Neural cell (in vitro differentiated cells): ENCODE measurements around the gene C2CD3. TPM values are rescaled to one million over a fixed set of nuclear protein-coding genes. Genes with fewer than 3 reads are reported as not detected.

Source experiments
- H2AFZ ChIP-seq: fragments of 200-600, 300-800 bp; sonication (generic), shearing (Covaris generic); 2 replicates; pipeline ENCODE4 v1.6.0; 2014; ENCODE audit warnings: low read depth, mild to moderate bottlenecking, antibody characterized with exemption, low read length, moderate library complexity
- H3F3A ChIP-seq: fragments of 200-600 bp; shearing (Covaris generic); 2 replicates; pipeline ENCODE4 v1.6.1; 2016; ENCODE audit warnings: mild to moderate bottlenecking, moderate library complexity, mixed read lengths, antibody characterized with exemption, low read length; ENCODE audit not compliant: insufficient read depth, poor library complexity, severe bottlenecking
- H3K27ac ChIP-seq: fragments of 200-600, 300-800 bp; sonication (generic), shearing (Covaris generic); 2 replicates; pipeline ENCODE4 v1.5.1; 2014; ENCODE audit warnings: mild to moderate bottlenecking, low read length, moderate library complexity
- H3K27me3 ChIP-seq: fragments of 300-800, 200-600 bp; sonication (generic), shearing (Covaris generic); 2 replicates; pipeline ENCODE4 v1.6.0; 2014; ENCODE audit warnings: mild to moderate bottlenecking, low read depth, low read length, moderate library complexity; ENCODE audit not compliant: insufficient read depth
- H3K36me3 ChIP-seq: fragments of 300-800, 200-600 bp; sonication (generic), shearing (Covaris generic); 2 replicates; pipeline ENCODE4 v1.5.1; 2014; ENCODE audit warnings: mild to moderate bottlenecking, antibody characterized with exemption, low read length, moderate library complexity; ENCODE audit not compliant: insufficient read depth
- H3K4me2 ChIP-seq: fragments of 300-800, 200-600 bp; sonication (generic), shearing (Covaris generic); 2 replicates; pipeline ENCODE4 v1.6.0; 2014; ENCODE audit warnings: mild to moderate bottlenecking, low read length
- H3K4me3 ChIP-seq: fragments of 300-800, 200-600 bp; sonication (generic), shearing (Covaris generic); 2 replicates; pipeline ENCODE4 v1.5.1; 2014; ENCODE audit warnings: mild to moderate bottlenecking, low read length, moderate library complexity
- H3K79me2 ChIP-seq: fragments of 200-600 bp; shearing (Covaris generic); replicated peaks from 2 replicates; pipeline ENCODE4 v1.6.0; 2014; ENCODE audit warnings: mild to moderate bottlenecking, low read length, moderate library complexity; ENCODE audit not compliant: insufficient read depth
- H3K9ac ChIP-seq: fragments of 300-800, 200-600 bp; sonication (generic), shearing (Covaris generic); 2 replicates; pipeline ENCODE4 v1.6.1; 2016; ENCODE audit warnings: mild to moderate bottlenecking, low read length, mixed read lengths
- H3K9me2 ChIP-seq: fragments of 200-600 bp; shearing (Covaris generic); 2 replicates; pipeline ENCODE4 v1.6.1; 2016; ENCODE audit warnings: mild to moderate bottlenecking, low read length, mixed read lengths; ENCODE audit not compliant: insufficient read depth
- H3K9me3 ChIP-seq: fragments of 200-600, 300-800 bp; sonication (generic), shearing (Covaris generic); 2 replicates; pipeline ENCODE4 v1.6.1; 2016; ENCODE audit warnings: mild to moderate bottlenecking, mixed run types, low read length, moderate library complexity, mixed read lengths
- H4K20me1 ChIP-seq: fragments of 200-600 bp; shearing (Covaris generic); 2 replicates; pipeline ENCODE4 v1.6.1; 2016; ENCODE audit warnings: mild to moderate bottlenecking, mixed run types; ENCODE audit not compliant: insufficient read depth
- EP300 ChIP-seq: fragments of 450-650 bp; conservative IDR thresholded peaks from 2 replicates; pipeline ENCODE4 v1.6.1; 2014; ENCODE audit warnings: antibody characterized with exemption, mild to moderate bottlenecking, moderate library complexity; ENCODE audit not compliant: poor library complexity, severe bottlenecking
- EZH2 ChIP-seq: fragments of 200-600, 300-800 bp; shearing (Covaris generic), sonication (generic); IDR thresholded peaks from 2 replicates; pipeline ENCODE4 v1.6.1; 2014; ENCODE audit warnings: antibody characterized with exemption, low read length, borderline replicate concordance, mild to moderate bottlenecking; ENCODE audit not compliant: insufficient read depth, poor library complexity, severe bottlenecking
- MXI1 ChIP-seq: fragments of 450-650 bp; conservative IDR thresholded peaks from 2 replicates; pipeline ENCODE4 v1.6.1; 2014; ENCODE audit warnings: antibody characterized with exemption, mild to moderate bottlenecking; ENCODE audit not compliant: poor library complexity, severe bottlenecking
- POLR2AphosphoS5 ChIP-seq: IDR thresholded peaks from 2 replicates; pipeline ENCODE4 v1.6.1; 2012
- RAD21 ChIP-seq: fragments of 450-650 bp; conservative IDR thresholded peaks from 2 replicates; pipeline ENCODE4 v1.6.1; 2014; ENCODE audit warnings: antibody characterized with exemption, mild to moderate bottlenecking, moderate library complexity
- SMC3 ChIP-seq: fragments of 450-650 bp; conservative IDR thresholded peaks from 2 replicates; pipeline ENCODE4 v1.6.1; 2014; ENCODE audit warnings: antibody characterized with exemption, mild to moderate bottlenecking, moderate library complexity; ENCODE audit not compliant: poor library complexity
- TAF1 ChIP-seq: IDR thresholded peaks from 2 replicates; pipeline ENCODE4 v1.6.1; 2012; ENCODE audit warnings: low read depth
- polyA plus RNA-seq: library from polyadenylated mRNA; depleted of rRNA; stranded (reverse); fragments of >200 nt; gene quantifications from 2 replicates; pipeline ENCODE4 v1.2.3, GENCODE V29; 2014
- TF ChIP-seq, protein P1 (sequence below): fragments of 450-650 bp; IDR thresholded peaks from 2 replicates; pipeline ENCODE4 v1.5.1; 2014; ENCODE audit warnings: antibody characterized with exemption, mild to moderate bottlenecking, moderate library complexity; ENCODE audit not compliant: poor library complexity, severe bottlenecking
- TF ChIP-seq, protein P2 (sequence below): IDR thresholded peaks from 2 replicates; pipeline ENCODE4 v1.6.1; 2012; ENCODE audit warnings: borderline replicate concordance

C2CD3 gene
- polyA plus RNA-seq, 1 donor from 2014 or later = 13.2 TPM

DNA sequence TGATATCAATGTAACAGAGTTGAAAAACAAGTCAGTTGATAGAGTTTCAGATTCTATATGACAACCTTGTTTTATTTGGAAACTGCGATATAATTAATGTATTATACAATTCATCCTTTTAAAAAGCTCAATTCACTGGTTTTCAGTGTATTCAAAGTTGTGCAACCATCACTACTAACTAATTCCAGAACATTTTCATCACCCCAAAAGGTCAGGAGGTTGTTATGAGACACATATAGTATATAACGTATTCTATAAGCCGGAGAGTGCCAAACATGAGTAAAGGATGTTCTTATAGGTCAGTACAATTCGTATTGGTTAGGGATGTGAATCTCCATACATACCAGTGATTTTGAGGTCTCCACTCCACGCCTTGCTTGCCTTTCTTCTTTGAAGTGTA lies 121.8 kb downstream of the C2CD3 start:
- Histone ChIP-seq H2AFZ (no peak overlapping the region), H3K9ac (no peak overlapping the region), H3K36me3 (no peaks in the 10 kb centered on the region), H3K79me2 (no peaks in the 10 kb centered on the region), H4K20me1 (no peaks in the 10 kb centered on the region), H3K9me3 (no peaks in the 10 kb centered on the region), H3K27ac (no peak overlapping the region), H3K4me3 (no peak overlapping the region), H3K4me2 (no peak overlapping the region), H3F3A (no peaks in the 10 kb centered on the region), H3K9me2 (no peaks in the 10 kb centered on the region), H3K27me3 (no peaks in the 10 kb centered on the region)
- TF ChIP-seq EZH2 = no peak
- TF ChIP-seq RAD21 = no peak
- TF ChIP-seq, protein P1, sequence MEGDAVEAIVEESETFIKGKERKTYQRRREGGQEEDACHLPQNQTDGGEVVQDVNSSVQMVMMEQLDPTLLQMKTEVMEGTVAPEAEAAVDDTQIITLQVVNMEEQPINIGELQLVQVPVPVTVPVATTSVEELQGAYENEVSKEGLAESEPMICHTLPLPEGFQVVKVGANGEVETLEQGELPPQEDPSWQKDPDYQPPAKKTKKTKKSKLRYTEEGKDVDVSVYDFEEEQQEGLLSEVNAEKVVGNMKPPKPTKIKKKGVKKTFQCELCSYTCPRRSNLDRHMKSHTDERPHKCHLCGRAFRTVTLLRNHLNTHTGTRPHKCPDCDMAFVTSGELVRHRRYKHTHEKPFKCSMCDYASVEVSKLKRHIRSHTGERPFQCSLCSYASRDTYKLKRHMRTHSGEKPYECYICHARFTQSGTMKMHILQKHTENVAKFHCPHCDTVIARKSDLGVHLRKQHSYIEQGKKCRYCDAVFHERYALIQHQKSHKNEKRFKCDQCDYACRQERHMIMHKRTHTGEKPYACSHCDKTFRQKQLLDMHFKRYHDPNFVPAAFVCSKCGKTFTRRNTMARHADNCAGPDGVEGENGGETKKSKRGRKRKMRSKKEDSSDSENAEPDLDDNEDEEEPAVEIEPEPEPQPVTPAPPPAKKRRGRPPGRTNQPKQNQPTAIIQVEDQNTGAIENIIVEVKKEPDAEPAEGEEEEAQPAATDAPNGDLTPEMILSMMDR = no peak
- no peak for TF ChIP-seq POLR2AphosphoS5
- TF ChIP-seq MXI1 = no peak
- no peak for TF ChIP-seq EP300
- no peak for TF ChIP-seq TAF1
- no peak for TF ChIP-seq SMC3
- TF ChIP-seq, protein P2, sequence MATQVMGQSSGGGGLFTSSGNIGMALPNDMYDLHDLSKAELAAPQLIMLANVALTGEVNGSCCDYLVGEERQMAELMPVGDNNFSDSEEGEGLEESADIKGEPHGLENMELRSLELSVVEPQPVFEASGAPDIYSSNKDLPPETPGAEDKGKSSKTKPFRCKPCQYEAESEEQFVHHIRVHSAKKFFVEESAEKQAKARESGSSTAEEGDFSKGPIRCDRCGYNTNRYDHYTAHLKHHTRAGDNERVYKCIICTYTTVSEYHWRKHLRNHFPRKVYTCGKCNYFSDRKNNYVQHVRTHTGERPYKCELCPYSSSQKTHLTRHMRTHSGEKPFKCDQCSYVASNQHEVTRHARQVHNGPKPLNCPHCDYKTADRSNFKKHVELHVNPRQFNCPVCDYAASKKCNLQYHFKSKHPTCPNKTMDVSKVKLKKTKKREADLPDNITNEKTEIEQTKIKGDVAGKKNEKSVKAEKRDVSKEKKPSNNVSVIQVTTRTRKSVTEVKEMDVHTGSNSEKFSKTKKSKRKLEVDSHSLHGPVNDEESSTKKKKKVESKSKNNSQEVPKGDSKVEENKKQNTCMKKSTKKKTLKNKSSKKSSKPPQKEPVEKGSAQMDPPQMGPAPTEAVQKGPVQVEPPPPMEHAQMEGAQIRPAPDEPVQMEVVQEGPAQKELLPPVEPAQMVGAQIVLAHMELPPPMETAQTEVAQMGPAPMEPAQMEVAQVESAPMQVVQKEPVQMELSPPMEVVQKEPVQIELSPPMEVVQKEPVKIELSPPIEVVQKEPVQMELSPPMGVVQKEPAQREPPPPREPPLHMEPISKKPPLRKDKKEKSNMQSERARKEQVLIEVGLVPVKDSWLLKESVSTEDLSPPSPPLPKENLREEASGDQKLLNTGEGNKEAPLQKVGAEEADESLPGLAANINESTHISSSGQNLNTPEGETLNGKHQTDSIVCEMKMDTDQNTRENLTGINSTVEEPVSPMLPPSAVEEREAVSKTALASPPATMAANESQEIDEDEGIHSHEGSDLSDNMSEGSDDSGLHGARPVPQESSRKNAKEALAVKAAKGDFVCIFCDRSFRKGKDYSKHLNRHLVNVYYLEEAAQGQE = no peak

DNA sequence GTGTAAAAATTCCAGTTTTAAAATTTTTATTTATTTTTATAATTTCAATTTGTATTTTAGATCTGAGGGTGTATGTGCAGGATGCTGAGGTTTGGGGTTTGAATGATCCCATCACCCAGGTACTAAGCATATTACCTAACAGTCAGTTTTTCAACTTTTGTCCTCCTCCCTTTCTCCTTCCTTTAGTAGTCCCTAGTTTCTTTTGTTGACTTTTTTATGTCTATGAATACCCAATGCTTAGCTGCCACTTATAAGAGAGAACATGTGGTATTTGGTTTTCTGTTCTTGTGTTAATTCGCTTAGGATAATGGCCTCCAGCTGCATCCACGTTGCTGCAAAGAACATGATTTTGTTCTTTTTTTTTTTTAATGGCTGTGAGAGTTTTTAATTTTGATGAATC lies 126.3 kb downstream of the C2CD3 start:
- no peak for TF ChIP-seq MXI1
- no peak for TF ChIP-seq TAF1
- no peak for TF ChIP-seq SMC3
- TF ChIP-seq POLR2AphosphoS5 = no peak
- TF ChIP-seq, protein P2 = no peak
- no peak for TF ChIP-seq RAD21
- TF ChIP-seq, protein P1 = no peak
- no peak for TF ChIP-seq EP300
- TF ChIP-seq EZH2 = no peak
- Histone ChIP-seq H4K20me1 (no peaks in the 10 kb centered on the region), H3F3A (no peaks in the 10 kb centered on the region), H3K4me3 (no peak overlapping the region), H3K27ac (no peak overlapping the region), H3K27me3 (no peaks in the 10 kb centered on the region), H2AFZ (no peak overlapping the region), H3K79me2 (no peaks in the 10 kb centered on the region), H3K9me2 (no peaks in the 10 kb centered on the region), H3K36me3 (no peaks in the 10 kb centered on the region), H3K9ac (no peak overlapping the region), H3K4me2 (no peak overlapping the region), H3K9me3 (no peaks in the 10 kb centered on the region)
